Keratinocyte (primary cell): ENCODE data around the gene MEF2B. TPM values are rescaled to one million over a fixed set of nuclear protein-coding genes. Genes with fewer than 3 reads are reported as not detected.
A peak's percentile ranks its signal among the peaks of the same experiment; 100 is the strongest.

ENCODE experiments used
- DNase-seq: peaks from one replicate; pipeline ENCODE4 v3.0.0-alpha.2; 2011; ENCODE audit warnings: low read depth, missing footprints, low spot score
- FAIRE-seq: peaks from 2 replicates; lab custom pipeline; 2011; peaks lifted over from hg19 to GRCh38; lab: Jason Lieb, UNC
- H2AFZ ChIP-seq: 2 replicates; pipeline ENCODE4 v1.6.0; 2012; ENCODE audit warnings: low read length, control low read depth, inconsistent platforms; ENCODE audit not compliant: control insufficient read depth
- H3K27ac ChIP-seq: 2 replicates; pipeline ENCODE4 v1.5.1; 2011; ENCODE audit warnings: low read length; ENCODE audit not compliant: control insufficient read depth, insufficient read depth
- H3K27me3 ChIP-seq: 3 replicates; pipeline ENCODE4 v1.6.0; 2011; ENCODE audit warnings: low read length; ENCODE audit not compliant: control insufficient read depth, insufficient read depth; ENCODE audit errors: extremely low read depth
- H3K36me3 ChIP-seq, 2 experiments: 2 replicates in 1 of 2; 3 replicates in 1 of 2; pipeline ENCODE4 v1.5.1; 2011; ENCODE audit warnings: low read length in 2 of 2, mild to moderate bottlenecking in 1 of 2; ENCODE audit not compliant: control insufficient read depth in 2 of 2, insufficient read depth in 2 of 2; ENCODE audit errors: extremely low read depth in 1 of 2
- H3K4me1 ChIP-seq: 3 replicates; pipeline ENCODE4 v1.5.1; 2011; ENCODE audit warnings: low read length; ENCODE audit not compliant: control insufficient read depth, insufficient read depth; ENCODE audit errors: extremely low read depth
- H3K4me2 ChIP-seq: 3 replicates; pipeline ENCODE4 v1.6.0; 2011; ENCODE audit warnings: low read depth, low read length; ENCODE audit not compliant: control insufficient read depth, insufficient read depth; ENCODE audit errors: extremely low read depth
- H3K4me3 ChIP-seq, 3 experiments: fragments of 200-600 bp in 1 of 3; sonication (generic) in 1 of 3; 2 replicates in 2 of 3; 3 replicates in 1 of 3; pipeline ENCODE4 v1.5.1; 2011 to 2016; ENCODE audit warnings: low read length in 3 of 3, mild to moderate bottlenecking in 3 of 3, control low read depth in 2 of 3, inconsistent platforms in 1 of 3, low read depth in 1 of 3, mixed read lengths in 1 of 3, mixed run types in 1 of 3, moderate library complexity in 1 of 3; ENCODE audit not compliant: control insufficient read depth in 2 of 3, insufficient read depth in 2 of 3; ENCODE audit errors: extremely low read depth in 1 of 3
- H3K79me2 ChIP-seq: 2 replicates; pipeline ENCODE4 v1.6.0; 2012; ENCODE audit warnings: low read length; ENCODE audit not compliant: control insufficient read depth, insufficient read depth
- H3K9ac ChIP-seq: 3 replicates; pipeline ENCODE4 v1.6.0; 2011; ENCODE audit warnings: low read length; ENCODE audit not compliant: control insufficient read depth, insufficient read depth; ENCODE audit errors: extremely low read depth
- H3K9me1 ChIP-seq: 3 replicates; pipeline ENCODE4 v1.6.0; 2011; ENCODE audit warnings: low read length; ENCODE audit not compliant: control insufficient read depth, insufficient read depth; ENCODE audit errors: extremely low read depth
- H3K9me3 ChIP-seq: 2 replicates; pipeline ENCODE4 v1.5.1; 2012; ENCODE audit warnings: low read depth, low read length; ENCODE audit not compliant: control insufficient read depth
- H4K20me1 ChIP-seq: 3 replicates; pipeline ENCODE4 v1.6.0; 2011; ENCODE audit warnings: low read length; ENCODE audit not compliant: control insufficient read depth, insufficient read depth; ENCODE audit errors: extremely low read depth
- CTCF ChIP-seq, 3 experiments: IDR thresholded peaks in 1 of 3; conservative IDR thresholded peaks in 1 of 3; optimal IDR thresholded peaks in 1 of 3; 2 replicates in 2 of 3; 3 replicates in 1 of 3; pipeline versions ENCODE3 to v1.5.1; 2011; ENCODE audit warnings: low read length in 3 of 3, mild to moderate bottlenecking in 3 of 3, moderate library complexity in 2 of 3, control low read depth in 1 of 3, inconsistent platforms in 1 of 3; ENCODE audit not compliant: insufficient read depth in 2 of 3; ENCODE audit errors: extremely low read depth in 1 of 3
- EZH2 ChIP-seq: IDR thresholded peaks from one replicate; pipeline ENCODE4 v1.6.1; 2012; ENCODE audit warnings: inconsistent platforms, mild to moderate bottlenecking, low read length, moderate library complexity
- dilution Hi-C: fragments of 300-500 bp; cut with MboI; formaldehyde crosslinking; loops from one replicate; pipeline ENCODE4 v1.7.0; 2020; ENCODE audit warnings: low sequenced_read_pairs; ENCODE audit not compliant: extremely low pct_ligation_motif_present
- polyA plus RNA-seq, 5 experiments: library from polyadenylated mRNA; depleted of rRNA in 3 of 5; stranded (reverse) in 3 of 5; stranded (forward) in 1 of 5; unstranded in 1 of 5; fragments of >200 nt; gene quantifications; 1 replicate in 1 of 5; 2 replicates in 3 of 5; 3 replicates in 1 of 5; pipeline versions ENCODE4 v1.2.1 to v1.2.3, GENCODE V29; 2011 to 2012; ENCODE audit warnings: missing spikeins in 2 of 5, low read depth in 1 of 5, low replicate concordance in 1 of 5

Gene MEF2B
- polyA plus RNA-seq, 1 donor (not counting 4 experiments of a cell fraction or from before 2014, with no cell fraction given): 0.05 TPM

- TF ChIP-seq EZH2: no peak
- no peak for TF ChIP-seq CTCF (optimal IDR thresholded peaks at IDR 0.05 in 1 of 3, IDR thresholded peaks at IDR 0.05 in 1 of 3, conservative IDR thresholded peaks at IDR 0.05 in 1 of 3; ENCODE audit: extremely low read depth in 1 of 3, insufficient read depth in 2 of 3, low read length in 3 of 3)
- peaks cover 6% of the 10 kb centered on the region for H3K4me1 ChIP-seq
- no peaks in the 10 kb centered on the region for H4K20me1 ChIP-seq
- no peak overlapping the region for H3K4me2 ChIP-seq
- FAIRE-seq (no peak), DNase-seq (no peak)
- H3K27ac ChIP-seq: no peak overlapping the region
- H2AFZ ChIP-seq: no peak overlapping the region
- H3K9me3 ChIP-seq: no peaks in the 10 kb centered on the region
- H3K36me3 ChIP-seq: no peaks in the 10 kb centered on the region
- H3K9me1 ChIP-seq: no peaks in the 10 kb centered on the region
- dilution Hi-C loops: no loop called here
- no peaks in the 10 kb centered on the region for H3K27me3 ChIP-seq
- H3K79me2 ChIP-seq: peaks cover 3% of the 10 kb centered on the region
- H3K9ac ChIP-seq: no peak overlapping the region
- no peak overlapping the region for H3K4me3 ChIP-seq
Observed at GRCh38 chr19:19139876-19140229, 30.2 kb downstream of the MEF2B start.

GRCh38 chr19:19138109-19138981, 31.7 kb downstream of the MEF2B start, which contains the start of gene TMEM161A:
TSS of gene TMEM161A (minus strand) at chr19:19138478. CDS start at chr19:19138428, 50 bp downstream.
- Histone ChIP-seq H3K27me3 (no peaks in the 10 kb centered on the region), H3K27ac (peak within 1 kb of the TSS; percentile 72), H3K4me2 (peak within 1 kb of the TSS; percentile 69), H3K9me1 (no peaks in the 10 kb centered on the region), H3K4me1 (peaks cover 6% of the 10 kb centered on the region), H3K4me3 (peak within 1 kb of the TSS; percentile 81 to 83 (median 82)), H3K9me3 (no peaks in the 10 kb centered on the region), H3K36me3 (no peaks in the 10 kb centered on the region), H3K79me2 (peaks cover 3% of the 10 kb centered on the region), H3K9ac (peak within 1 kb of the TSS; percentile 85), H2AFZ (peak within 1 kb of the TSS; percentile 90), H4K20me1 (no peaks in the 10 kb centered on the region)
- FAIRE-seq (peak; percentile 67), DNase-seq (peak; percentile 71)
- TF ChIP-seq CTCF (optimal IDR thresholded peaks at IDR 0.05 in 1 of 3, IDR thresholded peaks at IDR 0.05 in 1 of 3, conservative IDR thresholded peaks at IDR 0.05 in 1 of 3; ENCODE audit: extremely low read depth in 1 of 3, insufficient read depth in 2 of 3, low read length in 3 of 3) (no peak), EZH2 (no peak)
- dilution Hi-C loops: no loop called here
